ENCODE results near the gene SIGMAR1. TPM values are rescaled to one million over a fixed set of nuclear protein-coding genes. Genes with fewer than 3 reads are reported as not detected.

SIGMAR1 gene
- total RNA-seq, 6 donors from 2014 or later = 26.7 to 52.9 (median 43.0) TPM

- H3K9me3 ChIP-seq = no peaks in the 10 kb centered on the region
- no peak for ATAC-seq (ENCODE audit: low FRiP score in 2 of 2)
- WGBS, 2 donors = 22% methylated on average over 1 of the region's 1 CpG; no CpG with 5 or more reads in 1 of the 2 donors
- no peaks in the 10 kb centered on the region for H3K27me3 ChIP-seq
- H3K4me3 ChIP-seq = no peak overlapping the region
- no peak for DNase-seq
- no peaks in the 10 kb centered on the region for H3K4me1 ChIP-seq
- TF ChIP-seq POLR2AphosphoS5 (IDR thresholded peaks at IDR 0.05) (no peak), CTCF (IDR thresholded peaks at IDR 0.05) (no peak), EP300 (IDR thresholded peaks at IDR 0.05) (no peak), POLR2A (IDR thresholded peaks at IDR 0.05) (no peak)
- no peaks in the 10 kb centered on the region for H3K36me3 ChIP-seq
- no peak overlapping the region for H3K27ac ChIP-seq
Measured at GRCh38 chr9:34600908-34601307, 36.7 kb downstream of the SIGMAR1 start.

- Histone ChIP-seq H3K27ac (no peak overlapping the region), H3K27me3 (no peaks in the 10 kb centered on the region), H3K4me1 (no peaks in the 10 kb centered on the region), H3K9me3 (no peaks in the 10 kb centered on the region), H3K4me3 (no peak overlapping the region), H3K36me3 (no peaks in the 10 kb centered on the region)
- no peak for ATAC-seq (ENCODE audit: low FRiP score in 2 of 2)
- 35 to 54% methylated on average over 1 of the region's 1 CpG for WGBS, 2 donors
- TF ChIP-seq POLR2A (IDR thresholded peaks at IDR 0.05) (no peak), POLR2AphosphoS5 (IDR thresholded peaks at IDR 0.05) (no peak), CTCF (IDR thresholded peaks at IDR 0.05) (no peak), EP300 (IDR thresholded peaks at IDR 0.05) (no peak)
- DNase-seq = no peak
Measured at GRCh38 chr9:34599546-34599945, 38.0 kb downstream of the SIGMAR1 start.

- Histone ChIP-seq H3K36me3 (no peaks in the 10 kb centered on the region), H3K27me3 (peaks cover 0 to 35% (median 18%) of the 10 kb centered on the region in 4 donors), H3K27ac (no peak overlapping the region), H3K4me1 (peaks cover 36 to 40% (median 37%) of the 10 kb centered on the region in 4 donors), H3K4me3 (no peak overlapping the region), H3K9me3 (no peaks in the 10 kb centered on the region)
- 57 to 68% methylated on average over 9 of the region's 9 CpGs for WGBS, 2 donors
- ATAC-seq (ENCODE audit: low FRiP score in 2 of 2) (no peak), DNase-seq (peak in 1 of 2 donors; percentile 74)
- TF ChIP-seq EP300 (IDR thresholded peaks at IDR 0.05) (no peak), CTCF (IDR thresholded peaks at IDR 0.05) (no peak), POLR2A (IDR thresholded peaks at IDR 0.05) (no peak), POLR2AphosphoS5 (IDR thresholded peaks at IDR 0.05) (no peak)
Measured at GRCh38 chr9:34594177-34594576, 43.4 kb downstream of the SIGMAR1 start.

- WGBS, 2 donors = 9 to 19% methylated on average over 4 to 20 of the region's 26 CpGs
- Histone ChIP-seq H3K4me1 (peaks cover 41 to 48% (median 42%) of the 10 kb centered on the region in 4 donors), H3K36me3 (no peaks in the 10 kb centered on the region), H3K27me3 (peaks cover 0 to 46% (median 24%) of the 10 kb centered on the region in 4 donors), H3K4me3 (no peak overlapping the region), H3K9me3 (no peaks in the 10 kb centered on the region), H3K27ac (no peak overlapping the region)
- no peak for TF ChIP-seq POLR2A (IDR thresholded peaks at IDR 0.05)
- TF ChIP-seq EP300 (IDR thresholded peaks at IDR 0.05) = no peak
- no peak for TF ChIP-seq CTCF (IDR thresholded peaks at IDR 0.05)
- TF ChIP-seq POLR2AphosphoS5 (IDR thresholded peaks at IDR 0.05) = no peak
- ATAC-seq (ENCODE audit: low FRiP score in 2 of 2) (peak; percentile 65 to 73), DNase-seq (peak; percentile 44 to 91)
Measured at GRCh38 chr9:34592895-34593601, 44.5 kb downstream of the SIGMAR1 start.

All from upper lobe of left lung (tissue), 6 donors.